K562 (cell line): Measurements from ENCODE around the gene GABRR2. TPM values are rescaled to one million over a fixed set of nuclear protein-coding genes. Genes with fewer than 3 reads are reported as not detected.

ENCODE experiments used
- ATAC-seq: fragments of 200-7000 bp; cut with Tn5 transposase; 3 replicates; pipeline ENCODE4 v1.9.1; 2020; ENCODE audit warnings: moderate library complexity
- BruUV-seq: library from RNA; stranded (reverse); fragments of 400-500 nt; replicated peaks from 2 replicates; lab custom pipeline; 2021; lab: Mats Ljungman, UMichigan
- CTCF ChIA-PET: fragments of 300-600 bp; formaldehyde crosslinking; extraction: SDS; loops from one replicate; lab custom pipeline; 2021; ENCODE audit warnings: low intra/inter-chr PET ratio; lab: Yijun Ruan, JAX
- POLR2A ChIA-PET: fragments of 300-600, 350-650 bp; sonication (Branson Sonifier 250); formaldehyde crosslinking; extraction: SDS; loops from one replicate; lab custom pipeline; 2021; ENCODE audit warnings: antibody characterized with exemption, inconsistent platforms; lab: Yijun Ruan, JAX
- DNase-seq, 4 experiments: peaks; one replicate each; pipeline versions ENCODE4 v3.0.0 to v3.0.0-alpha.2; 2011 to 2018; ENCODE audit warnings: low spot score in 3 of 4, mixed read lengths in 3 of 4; ENCODE audit errors: extremely low read depth in 1 of 4
- FAIRE-seq: peaks from 2 replicates; lab custom pipeline; 2011; peaks lifted over from hg19 to GRCh38; lab: Jason Lieb, UNC
- H2AFZ ChIP-seq: 2 replicates; pipeline ENCODE4 v1.6.0; 2011; ENCODE audit warnings: low read depth, low read length, control low read depth, inconsistent platforms
- H3K27ac ChIP-seq: fragments of 200-600 bp; 3 replicates; pipeline ENCODE4 v1.8.0; 2011; ENCODE audit warnings: low read depth, mild to moderate bottlenecking, control low read depth, inconsistent platforms, low read length, moderate library complexity, mixed read lengths; ENCODE audit errors: extremely low read depth
- H3K27me3 ChIP-seq, 2 experiments: fragments of 300-600 bp in 1 of 2; 2 replicates in 1 of 2; 3 replicates in 1 of 2; pipeline versions ENCODE4 v1.6.0 to v1.8.0; 2011; ENCODE audit warnings: inconsistent platforms in 2 of 2, low read length in 2 of 2, mild to moderate bottlenecking in 1 of 2, mixed read lengths in 1 of 2, moderate library complexity in 1 of 2; ENCODE audit not compliant: control insufficient read depth in 2 of 2, insufficient read depth in 2 of 2
- H3K36me3 ChIP-seq: fragments of 300-600 bp; 3 replicates; pipeline ENCODE4 v1.8.0; 2011; ENCODE audit warnings: mild to moderate bottlenecking, low read length, inconsistent platforms; ENCODE audit not compliant: control insufficient read depth, insufficient read depth
- H3K4me1 ChIP-seq, 2 experiments: fragments of 200-600 bp in 1 of 2; replicated peaks in 1 of 2; 2 replicates in 1 of 2; 3 replicates in 1 of 2; pipeline versions ENCODE4 v1.5.1 to v1.8.0; 2011; ENCODE audit warnings: inconsistent platforms in 2 of 2, low read length in 2 of 2, mild to moderate bottlenecking in 1 of 2, mixed read lengths in 1 of 2, moderate library complexity in 1 of 2; ENCODE audit not compliant: control insufficient read depth in 2 of 2, insufficient read depth in 2 of 2
- H3K4me2 ChIP-seq: 2 replicates; pipeline ENCODE4 v1.6.1; 2011; ENCODE audit warnings: low read length, control low read depth, inconsistent platforms, mixed read lengths; ENCODE audit not compliant: insufficient read depth
- H3K4me3 ChIP-seq: fragments of 200-600 bp; sonication (generic), shearing (Covaris generic); 2 replicates; pipeline ENCODE4 v1.5.1; 2016; ENCODE audit warnings: control low read depth, inconsistent platforms
- H3K79me2 ChIP-seq: fragments of 200-600 bp; 3 replicates; pipeline ENCODE4 v1.8.0; 2011; ENCODE audit warnings: low read length, inconsistent platforms; ENCODE audit not compliant: control insufficient read depth, insufficient read depth
- H3K9ac ChIP-seq, 2 experiments: 2 replicates each; pipeline versions ENCODE4 v1.6.0 to v1.6.1; 2011; ENCODE audit warnings: low read depth in 2 of 2, low read length in 2 of 2, control low read depth in 1 of 2, inconsistent platforms in 1 of 2, mild to moderate bottlenecking in 1 of 2, mixed read lengths in 1 of 2; ENCODE audit not compliant: insufficient read depth in 1 of 2
- H3K9me1 ChIP-seq: one replicate; pipeline ENCODE4 v1.6.0; 2011; ENCODE audit warnings: inconsistent platforms, mild to moderate bottlenecking, low read length, moderate library complexity; ENCODE audit not compliant: control insufficient read depth, insufficient read depth
- H3K9me3 ChIP-seq: replicated peaks from 2 replicates; pipeline ENCODE4 v1.5.1; 2011; ENCODE audit warnings: low read depth, low read length, inconsistent platforms; ENCODE audit not compliant: control insufficient read depth, insufficient read depth
- H4K20me1 ChIP-seq: replicated peaks from 2 replicates; pipeline ENCODE4 v1.6.1; 2011; ENCODE audit warnings: low read length, inconsistent platforms, mixed read lengths; ENCODE audit not compliant: control insufficient read depth, insufficient read depth
- E4F1 ChIP-seq: fragments of 250-450 bp; sonication (Bioruptor Pico); IDR thresholded peaks from 2 replicates; pipeline ENCODE4 v1.5.0; 2021; ENCODE audit warnings: mild to moderate bottlenecking, borderline replicate concordance
- EZH2 ChIP-seq: IDR thresholded peaks from 2 replicates; pipeline ENCODE4 v1.6.1; 2012; ENCODE audit warnings: low read depth, mild to moderate bottlenecking, inconsistent platforms, low read length, borderline replicate concordance
- HDAC8 ChIP-seq: fragments of 450-650 bp; IDR thresholded peaks from 2 replicates; pipeline ENCODE4 v1.6.1; 2016; ENCODE audit warnings: mild to moderate bottlenecking, missing genetic modification characterization, moderate library complexity, missing compliant biosample characterization
- NCOA4 ChIP-seq: fragments of 450-650 bp; IDR thresholded peaks from 2 replicates; pipeline ENCODE4 v1.6.1; 2018; ENCODE audit warnings: mild to moderate bottlenecking; ENCODE audit not compliant: partially characterized antibody
- NFRKB ChIP-seq: fragments of 450-650 bp; IDR thresholded peaks from 2 replicates; pipeline ENCODE4 v1.6.1; 2016; ENCODE audit warnings: low read depth
- SMARCC2 ChIP-seq: fragments of 450-650 bp; IDR thresholded peaks from 2 replicates; pipeline ENCODE4 v1.6.1; 2017; ENCODE audit warnings: antibody characterized with exemption, moderate library complexity, mild to moderate bottlenecking, low read depth
- ZBTB40 ChIP-seq, 2 experiments: fragments of 450-650 bp in 1 of 2; sonication (generic) in 1 of 2; formaldehyde crosslinking in 1 of 2; IDR thresholded peaks; 2 replicates each; pipeline versions ENCODE4 v1.7.1 to v1.9.0; 2016 to 2022; ENCODE audit warnings: inconsistent platforms in 1 of 2, mild to moderate bottlenecking in 1 of 2, missing genetic modification reagents in 1 of 2
- ZBTB43 ChIP-seq: sonication (generic); formaldehyde crosslinking; IDR thresholded peaks from 2 replicates; pipeline ENCODE4 v1.8.0; 2023; ENCODE audit warnings: mild to moderate bottlenecking, missing genetic modification reagents
- ZBTB8A ChIP-seq: fragments of 450-650 bp; IDR thresholded peaks from 2 replicates; pipeline ENCODE4 v1.6.1; 2018; ENCODE audit warnings: mild to moderate bottlenecking, moderate library complexity; ENCODE audit not compliant: partially characterized antibody
- ZZZ3 ChIP-seq: fragments of 450-650 bp; IDR thresholded peaks from 2 replicates; pipeline ENCODE4 v1.6.1; 2016; ENCODE audit warnings: antibody characterized with exemption, mild to moderate bottlenecking, moderate library complexity
- WGBS: fragments of 100-300 bp; shearing (Covaris generic); methylation state at CpG from one replicate; pipeline ENCODE4 v1.1.6; 2016; ENCODE audit warnings: low coverage, mixed read lengths; ENCODE audit not compliant: insufficient coverage; ENCODE audit errors: missing lambda C conversion rate; 5-methylcytosine and 5-hydroxymethylcytosine counted together
- in situ Hi-C: fragments of 300-500 bp; cut with MboI; formaldehyde crosslinking; loops from 4 replicates; pipeline ENCODE4 v1.15.0; 2018; ENCODE audit warnings: inconsistent platforms, mixed read lengths
- intact Hi-C: fragments of 100-400 bp; cut with micrococcal nuclease; formaldehyde crosslinking; loops from 2 replicates; pipeline ENCODE4 v1.14.2; 2022
- polyA plus RNA-seq, 8 experiments: library from polyadenylated mRNA; depleted of rRNA in 4 of 8; stranded (reverse) in 5 of 8; unstranded in 3 of 8; fragments of >200 nt; fragmentation: Nextera tagmentation in 2 of 8; fragmentation: Illumina TruSeq in 1 of 8; extraction: Ambion mirVana in 2 of 8; extraction: Trizol in 1 of 8; gene quantifications; 2 replicates each; pipeline versions ENCODE4 v1.2.1 to v1.2.3, GENCODE V29; 2011 to 2014; ENCODE audit warnings: inconsistent platforms in 1 of 8, missing spikeins in 1 of 8
- total RNA-seq, 7 experiments: library from RNA; depleted of rRNA in 6 of 7; stranded (reverse); fragments of >200 nt in 6 of 7; fragmentation: Illumina TruSeq in 2 of 7; extraction: Trizol in 2 of 7; gene quantifications; 2 replicates each; pipeline versions ENCODE4 v1.2.1 to v1.2.3, GENCODE V29; 2011 to 2021; ENCODE audit warnings: low replicate concordance in 1 of 7

The GABRR2 gene
- total and polyA plus RNA-seq, 9 of the 15 experiments (the other 6 are each of a cell fraction or from before 2014, with no cell fraction given) = 0.09 to 0.13 (median 0.10) TPM; not detected in 6

- no peaks in the 10 kb centered on the region for H3K79me2 ChIP-seq
- ATAC-seq (no peak), FAIRE-seq (no peak), DNase-seq (no peak)
- ChIA-PET POLR2A (no interaction called here), CTCF (no interaction called here)
- peaks cover 11 to 18% of the 10 kb centered on the region in 2 experiments; a peak in 4 of 5 replicates for H3K27me3 ChIP-seq
- no peaks in the 10 kb centered on the region for H3K9me1 ChIP-seq
- in situ Hi-C loops = no loop called here
- H3K4me1 ChIP-seq = no peaks in the 10 kb centered on the region
- H3K9ac ChIP-seq = no peak overlapping the region
- intact Hi-C loops = no loop called here
- no peaks in the 10 kb centered on the region for H3K36me3 ChIP-seq
- no peak overlapping the region for H3K4me3 ChIP-seq
- H3K4me2 ChIP-seq = no peak overlapping the region
- H2AFZ ChIP-seq = no peak overlapping the region
- no peak overlapping the region for H3K27ac ChIP-seq
- WGBS = 0% methylated on average over 4 of the region's 4 CpGs
- H4K20me1 ChIP-seq = no peaks in the 10 kb centered on the region
- H3K9me3 ChIP-seq = no peaks in the 10 kb centered on the region
- BruUV-seq = no TSS peak
- no peak for TF ChIP-seq ZZZ3
- TF ChIP-seq NFRKB = no peak
- TF ChIP-seq NCOA4 = no peak
- TF ChIP-seq ZBTB43 = no peak
- no peak for TF ChIP-seq ZBTB8A
- no peak for TF ChIP-seq SMARCC2
- TF ChIP-seq EZH2 = no peak
- no peak for TF ChIP-seq ZBTB40 (IDR thresholded peaks at IDR 0.05)
- no peak for TF ChIP-seq ZBTB40 (CRISPR knock-in tag; IDR thresholded peaks at IDR 0.05)
- TF ChIP-seq E4F1 (CRISPR knock-in tag) = no peak
- TF ChIP-seq HDAC8 (tag) = no peak
These were observed 92.4 kb downstream of the GABRR2 start for GRCh38 chr6:89222712-89223039.
